H7 (cell line): ENCODE data around the gene IMPA2. TPM values are rescaled to one million over a fixed set of nuclear protein-coding genes. Genes with fewer than 3 reads are reported as not detected.

ENCODE experiments used
- DNase-seq: peaks from one replicate; pipeline ENCODE4 v3.0.0; 2012
- H3K27me3 ChIP-seq: 2 replicates; pipeline ENCODE4 v1.6.0; 2011; ENCODE audit warnings: mild to moderate bottlenecking, low read length; ENCODE audit not compliant: control insufficient read depth, insufficient read depth
- H3K36me3 ChIP-seq: replicated peaks from 2 replicates; pipeline ENCODE4 v1.5.1; 2011; ENCODE audit warnings: low read length; ENCODE audit not compliant: control insufficient read depth, insufficient read depth
- H3K4me3 ChIP-seq: 2 replicates; pipeline ENCODE4 v1.5.1; 2011; ENCODE audit warnings: low read depth, mild to moderate bottlenecking, control low read depth, low read length, moderate library complexity; ENCODE audit not compliant: insufficient read depth
- total RNA-seq: library from RNA; depleted of rRNA; stranded (reverse); fragments of >200 nt; shearing (Covaris generic); gene quantifications from 2 replicates; pipeline ENCODE4 v1.2.3, GENCODE V29; 2014

Gene IMPA2
- total RNA-seq, 1 experiment from 2014 or later: 210 TPM

DNA sequence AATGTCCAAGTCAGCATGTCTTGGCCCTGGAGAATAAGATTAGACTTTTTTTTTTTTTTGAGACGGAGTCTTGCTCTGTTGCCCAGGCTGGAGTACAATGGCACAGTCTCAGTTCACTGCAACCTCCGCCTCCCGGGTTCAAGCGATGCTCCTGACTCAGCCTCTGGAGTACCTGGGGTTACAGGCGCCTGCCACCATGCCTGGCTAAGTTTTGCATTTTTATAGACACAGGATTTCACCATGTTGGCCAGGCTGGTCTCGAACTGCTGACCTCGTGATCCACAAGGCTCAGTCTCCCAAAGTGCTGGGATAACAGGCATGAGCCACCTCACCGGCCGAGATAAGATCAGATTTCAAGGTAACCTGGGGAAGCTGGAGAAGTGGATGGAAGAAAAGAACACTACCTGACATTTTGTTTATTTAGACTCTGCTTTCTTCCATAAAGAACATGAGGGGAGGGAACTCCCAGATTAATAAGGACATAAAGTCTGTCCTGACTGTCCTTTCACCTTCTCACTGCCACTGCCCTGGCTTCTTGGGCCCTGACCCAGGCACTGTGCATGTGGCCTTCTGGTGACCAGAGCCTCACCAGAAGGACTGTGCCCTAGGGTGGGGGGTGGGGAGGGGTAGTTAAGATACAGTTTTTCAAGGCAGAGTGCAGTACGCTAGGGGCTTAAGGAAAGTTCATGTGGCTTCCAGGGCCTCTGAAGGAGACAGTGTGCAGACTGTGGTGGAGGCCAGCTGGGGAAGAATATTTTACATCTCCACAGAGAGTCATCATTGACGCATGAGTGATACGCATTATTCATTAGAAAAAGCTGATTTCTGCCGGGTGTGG lies 4.8 kb upstream of the IMPA2 start:
- no peaks in the 10 kb centered on the region for H3K27me3 ChIP-seq
- H3K36me3 ChIP-seq: no peaks in the 10 kb centered on the region
- H3K4me3 ChIP-seq: no peak overlapping the region
- DNase-seq: no peak

DNA sequence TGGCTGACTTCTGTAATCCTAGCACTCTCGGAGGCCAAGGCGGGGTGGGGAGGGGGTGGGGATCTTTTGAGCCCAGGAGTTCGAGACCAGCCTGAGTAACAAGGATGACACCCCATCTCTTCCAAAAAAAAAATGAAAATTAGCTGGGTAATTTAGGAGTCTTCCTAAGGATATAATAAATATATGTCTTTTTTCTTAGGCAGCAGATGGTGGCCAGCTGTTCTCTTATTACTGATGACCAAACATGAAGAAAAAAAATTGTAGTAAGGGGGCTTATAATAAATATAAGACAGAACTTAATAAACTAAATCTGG lies 4.2 kb upstream of the IMPA2 start:
- no peak overlapping the region for H3K4me3 ChIP-seq
- no peaks in the 10 kb centered on the region for H3K36me3 ChIP-seq
- DNase-seq: no peak
- H3K27me3 ChIP-seq: no peaks in the 10 kb centered on the region

DNA sequence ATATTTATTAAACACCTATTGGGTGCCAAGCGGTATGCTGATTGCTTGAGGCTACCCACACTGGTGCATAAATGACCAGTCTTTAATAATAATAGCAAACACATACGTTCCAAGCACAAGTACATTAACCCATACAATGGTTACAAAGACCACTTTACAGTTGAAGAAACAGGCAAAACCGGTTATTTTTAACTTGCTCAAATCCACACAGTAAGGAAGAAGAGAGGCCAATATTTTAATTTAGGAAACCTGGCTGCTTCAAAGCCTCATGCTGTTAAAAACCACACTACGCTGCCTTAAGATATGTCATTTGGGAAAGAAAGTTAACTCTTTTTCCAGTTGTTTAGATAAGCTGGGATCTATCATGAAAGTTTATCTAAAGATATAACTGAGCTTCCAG lies 2.4 kb upstream of the IMPA2 start:
- Histone ChIP-seq H3K36me3 (no peaks in the 10 kb centered on the region; the same call in 1 of the 2 replicates), H3K4me3 (no peak overlapping the region), H3K27me3 (no peaks in the 10 kb centered on the region)
- no peak for DNase-seq

DNA sequence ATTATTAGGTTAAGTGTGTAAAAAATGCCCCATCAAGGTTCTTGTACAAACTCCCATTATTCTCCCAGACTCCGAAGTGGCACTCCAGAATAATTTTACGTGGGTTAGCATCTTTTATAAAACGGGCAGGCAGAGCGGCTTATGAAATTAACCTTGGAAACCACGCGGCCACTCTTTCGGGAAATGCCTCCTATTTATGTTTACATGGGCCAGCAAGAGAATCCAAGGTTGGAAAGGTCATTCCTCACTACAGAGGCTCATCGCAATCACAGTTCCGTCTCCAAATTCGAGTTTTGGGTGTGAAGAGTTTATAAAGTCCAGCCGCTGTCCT lies 1.2 kb upstream of the IMPA2 start:
- no peaks in the 10 kb centered on the region for H3K27me3 ChIP-seq
- peak overlapping the region; percentile 74 for H3K4me3 ChIP-seq
- no peak for DNase-seq
- no peaks in the 10 kb centered on the region; the same call in 1 of the 2 replicates for H3K36me3 ChIP-seq

DNA sequence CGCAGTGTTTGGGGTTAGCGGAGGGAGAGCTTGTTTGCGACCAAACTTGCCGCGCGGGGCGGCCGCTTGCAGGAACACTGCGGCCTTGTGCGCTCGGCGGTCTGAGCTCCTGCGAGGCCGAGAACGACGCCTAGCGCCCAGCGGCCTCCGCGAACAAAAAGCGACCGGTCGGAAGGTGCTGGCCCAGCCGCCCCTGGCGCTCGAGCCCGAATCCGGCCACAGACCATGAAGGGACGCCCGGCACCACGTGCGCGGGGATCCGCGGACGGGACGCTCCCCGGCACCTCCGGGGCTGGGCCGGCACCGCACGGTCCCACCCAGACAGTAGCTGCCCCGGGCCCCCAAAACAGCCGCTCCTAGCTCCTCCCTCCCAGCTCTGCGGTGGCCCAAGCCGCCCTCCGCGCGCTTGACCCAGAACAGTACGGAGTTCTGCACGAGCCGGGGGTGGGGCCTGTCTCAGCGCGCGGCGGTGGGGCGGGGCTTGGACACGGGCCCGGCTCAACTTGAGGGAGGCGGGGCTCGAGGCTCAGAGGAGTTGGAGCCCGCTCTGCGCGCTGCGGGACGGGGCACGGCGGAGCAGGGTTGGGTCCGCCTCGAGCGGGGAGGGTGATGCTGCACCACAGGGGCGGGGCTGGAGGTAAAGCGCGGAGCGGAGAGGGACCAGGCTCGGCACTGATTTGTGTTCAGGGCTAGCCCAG lies 664 bp upstream of the IMPA2 start:
- H3K27me3 ChIP-seq: no peaks in the 10 kb centered on the region
- peak; percentile 99 for DNase-seq
- peak overlapping the region; percentile 74 for H3K4me3 ChIP-seq
- H3K36me3 ChIP-seq: no peaks in the 10 kb centered on the region; the same call in none of the 2 replicates

DNA sequence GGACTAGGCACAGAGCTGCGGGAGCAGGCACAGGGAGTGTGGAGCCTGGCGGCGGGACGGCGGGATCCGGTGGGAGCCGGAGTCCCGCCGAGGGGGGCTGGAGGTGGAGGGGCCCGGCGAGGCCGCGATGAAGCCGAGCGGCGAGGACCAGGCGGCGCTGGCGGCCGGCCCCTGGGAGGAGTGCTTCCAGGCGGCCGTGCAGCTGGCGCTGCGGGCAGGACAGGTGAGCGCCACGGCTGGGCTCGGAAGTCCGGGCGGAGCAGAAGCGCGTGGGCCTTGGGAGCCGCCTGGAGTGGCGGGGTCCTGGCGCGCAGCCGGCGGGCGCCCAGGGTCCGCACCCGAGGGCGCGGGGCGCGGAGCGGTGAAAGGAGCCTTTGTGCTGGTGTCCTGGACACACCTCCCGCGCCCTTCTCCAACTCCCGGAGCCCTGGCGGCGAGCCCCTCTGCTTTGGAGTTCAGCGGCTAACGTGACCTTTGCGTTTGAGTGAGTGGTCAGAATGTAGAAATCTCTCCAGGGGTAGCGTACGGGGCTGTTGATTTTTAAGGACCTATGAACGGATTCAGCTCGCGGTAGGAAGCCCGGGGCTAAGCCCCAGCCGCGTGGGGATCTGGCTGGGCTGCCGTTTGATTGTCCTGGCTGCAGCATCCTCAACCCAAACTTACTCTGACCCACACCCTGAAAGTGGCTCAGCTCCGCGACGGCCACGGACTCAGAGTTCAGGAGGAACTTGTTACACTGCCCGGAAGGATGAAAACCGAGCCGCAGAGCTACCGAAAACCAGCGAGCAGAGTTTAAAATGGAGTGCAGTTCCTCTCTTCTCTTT lies 448 bp downstream of the IMPA2 start:
- peak; percentile 72 for DNase-seq
- H3K36me3 ChIP-seq: no peaks in the 10 kb centered on the region; the same call in none of the 2 replicates
- peak overlapping the region; percentile 87 for H3K4me3 ChIP-seq
- no peaks in the 10 kb centered on the region for H3K27me3 ChIP-seq

DNA sequence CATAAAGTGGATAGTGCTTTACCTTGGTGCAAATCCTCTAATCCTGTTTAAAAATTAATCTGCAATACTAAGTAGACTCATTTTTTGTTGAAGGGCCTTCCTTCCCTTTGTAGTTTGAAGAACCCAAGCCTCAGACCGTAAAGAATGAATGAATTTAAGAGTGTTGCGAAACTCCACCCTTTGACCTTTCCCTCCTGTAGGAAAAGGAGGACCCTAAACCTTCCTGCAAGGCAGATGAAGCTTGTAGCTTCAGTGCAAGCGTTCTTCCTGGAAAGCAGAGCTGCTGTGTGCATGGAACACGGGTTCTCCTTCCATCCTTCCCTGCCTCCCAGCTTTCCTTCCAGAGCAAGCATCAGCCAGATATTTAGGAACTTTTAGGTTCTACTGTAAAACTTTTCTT lies 1.7 kb downstream of the IMPA2 start:
- DNase-seq: peak; percentile 26
- H3K36me3 ChIP-seq: no peaks in the 10 kb centered on the region; the same call in none of the 2 replicates
- H3K4me3 ChIP-seq: peak overlapping the region; percentile 87
- no peaks in the 10 kb centered on the region for H3K27me3 ChIP-seq

DNA sequence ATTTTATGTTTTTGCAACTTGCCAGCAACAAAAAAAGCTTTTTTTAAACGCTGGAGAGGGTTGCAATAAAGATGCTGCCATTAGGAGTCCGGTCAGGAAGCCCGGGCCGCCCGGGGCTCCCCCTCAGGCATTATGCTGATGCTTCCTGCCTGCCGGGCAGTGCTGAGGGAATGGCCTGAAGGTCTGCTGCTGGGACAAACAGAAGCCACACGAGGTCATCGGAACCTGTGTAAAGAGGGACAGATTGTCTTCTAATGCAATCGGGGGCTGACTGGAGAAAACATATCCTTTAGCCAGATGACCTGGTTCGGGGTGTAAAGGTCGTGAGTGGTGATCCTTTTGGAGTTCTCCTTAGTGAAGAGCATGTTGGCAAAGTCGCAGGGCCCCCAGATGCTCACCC lies 2.3 kb downstream of the IMPA2 start:
- DNase-seq: peak; percentile 70
- Histone ChIP-seq H3K36me3 (no peaks in the 10 kb centered on the region; the same call in none of the 2 replicates), H3K4me3 (no peak overlapping the region; the same call in 1 of the 2 replicates), H3K27me3 (no peaks in the 10 kb centered on the region)

DNA sequence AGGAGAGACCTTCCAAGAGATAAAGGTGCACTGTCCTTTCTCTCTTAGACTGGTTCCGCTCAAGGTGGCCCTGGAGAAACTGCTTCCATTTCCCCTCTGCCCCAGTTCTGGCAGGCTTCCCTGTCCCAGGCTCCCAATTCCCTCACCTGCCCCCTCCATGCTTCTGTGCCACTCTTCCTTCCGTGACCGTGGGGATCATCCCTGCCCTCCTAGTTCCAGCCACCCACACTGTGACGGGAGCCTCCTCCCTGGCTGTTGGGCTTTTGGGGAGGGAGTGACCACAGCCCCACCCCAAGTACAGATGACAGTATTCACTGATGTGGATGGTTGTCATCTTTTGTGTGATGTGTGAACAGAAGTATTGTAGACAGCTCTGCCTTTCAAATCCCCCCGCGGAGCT lies 2.8 kb downstream of the IMPA2 start:
- Histone ChIP-seq H3K36me3 (no peaks in the 10 kb centered on the region; the same call in none of the 2 replicates), H3K4me3 (no peak overlapping the region), H3K27me3 (no peaks in the 10 kb centered on the region)
- DNase-seq: peak; percentile 21

DNA sequence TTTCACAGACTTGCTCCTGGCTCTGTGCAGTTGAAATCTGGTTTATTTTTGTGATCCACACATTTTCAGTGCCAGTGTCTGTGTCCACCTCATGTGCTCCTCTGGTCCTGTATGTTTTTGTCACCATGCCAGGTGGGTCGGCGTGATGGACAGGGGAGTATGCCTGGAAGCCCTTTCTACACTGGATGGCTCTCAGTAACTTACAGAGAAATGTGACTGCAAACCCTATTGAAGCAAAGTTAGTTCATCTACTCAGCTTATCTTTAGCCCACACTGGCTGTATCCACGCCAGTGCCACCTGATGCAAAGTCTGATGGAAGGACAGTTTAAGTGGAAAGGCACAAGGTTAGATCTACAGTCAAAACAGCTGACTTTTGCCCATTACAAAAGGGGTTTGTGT lies 4.3 kb downstream of the IMPA2 start:
- H3K4me3 ChIP-seq: no peak overlapping the region
- no peaks in the 10 kb centered on the region for H3K27me3 ChIP-seq
- no peaks in the 10 kb centered on the region; the same call in none of the 2 replicates for H3K36me3 ChIP-seq
- DNase-seq: no peak

DNA sequence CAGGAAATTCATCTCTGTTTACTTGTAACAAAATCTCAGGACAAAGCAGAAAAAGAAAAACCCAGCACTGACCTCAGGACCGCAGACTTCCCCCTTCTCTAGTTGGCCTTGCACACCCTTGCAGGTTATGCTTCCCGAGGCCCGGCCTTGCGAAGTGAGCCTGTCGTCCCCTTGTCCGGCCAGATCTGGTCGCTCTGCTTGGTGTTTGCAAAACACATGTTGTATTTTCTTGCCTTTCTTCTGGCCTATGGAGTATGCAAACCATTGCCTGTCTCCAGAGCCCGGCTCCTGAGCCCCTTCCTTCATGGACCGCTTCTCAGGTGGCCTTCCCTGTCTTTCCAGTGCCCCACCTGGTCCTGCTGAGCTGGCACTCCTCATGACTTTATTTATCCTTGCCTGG lies 4.8 kb downstream of the IMPA2 start:
- DNase-seq: no peak
- H3K4me3 ChIP-seq: no peak overlapping the region
- H3K27me3 ChIP-seq: no peaks in the 10 kb centered on the region
- H3K36me3 ChIP-seq: no peaks in the 10 kb centered on the region; the same call in none of the 2 replicates

DNA sequence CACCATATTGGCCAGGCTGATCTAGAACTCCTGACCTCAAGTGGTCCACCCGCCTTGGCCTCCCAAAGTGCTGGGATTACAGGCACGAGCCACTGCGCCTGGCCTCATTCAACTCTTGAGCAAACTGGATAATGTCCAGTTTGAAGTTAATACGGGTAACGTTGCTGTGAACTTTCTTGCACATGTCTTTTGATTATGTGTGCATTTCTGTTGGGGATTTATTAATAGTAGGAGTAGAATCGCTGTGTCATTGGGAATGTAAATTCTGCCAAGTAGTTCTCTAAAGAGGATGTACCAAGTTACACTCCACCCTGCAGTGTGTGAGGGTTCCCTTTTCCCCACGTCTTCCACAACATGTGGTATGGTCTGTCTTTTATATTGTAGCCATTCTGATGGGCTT lies 6.2 kb downstream of the IMPA2 start:
- DNase-seq: no peak
- H3K27me3 ChIP-seq: no peaks in the 10 kb centered on the region
- no peak overlapping the region for H3K4me3 ChIP-seq
- no peaks in the 10 kb centered on the region; the same call in none of the 2 replicates for H3K36me3 ChIP-seq

DNA sequence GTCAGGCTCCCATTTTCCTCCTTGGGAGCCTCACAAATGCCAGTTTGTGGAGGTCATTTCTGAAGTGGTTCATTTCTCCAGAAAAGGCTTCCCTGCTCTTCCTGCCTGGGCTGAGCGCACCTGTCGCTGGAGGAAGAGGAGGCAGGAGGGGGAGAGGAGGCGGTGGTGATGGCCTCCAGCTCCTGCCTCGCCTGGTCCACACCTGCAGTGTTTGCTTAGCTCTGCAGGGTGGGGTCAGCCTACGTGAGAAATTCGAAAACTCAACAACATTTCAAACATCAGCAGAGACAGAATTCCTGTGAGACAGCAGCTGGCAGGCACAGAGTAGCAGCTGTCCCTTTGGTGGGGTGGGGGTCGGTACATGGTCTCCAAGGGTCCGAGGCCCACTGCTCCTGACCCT lies 7.9 kb downstream of the IMPA2 start:
- DNase-seq: peak; percentile 34
- Histone ChIP-seq H3K36me3 (no peaks in the 10 kb centered on the region; the same call in none of the 2 replicates), H3K27me3 (no peaks in the 10 kb centered on the region), H3K4me3 (no peak overlapping the region)

DNA sequence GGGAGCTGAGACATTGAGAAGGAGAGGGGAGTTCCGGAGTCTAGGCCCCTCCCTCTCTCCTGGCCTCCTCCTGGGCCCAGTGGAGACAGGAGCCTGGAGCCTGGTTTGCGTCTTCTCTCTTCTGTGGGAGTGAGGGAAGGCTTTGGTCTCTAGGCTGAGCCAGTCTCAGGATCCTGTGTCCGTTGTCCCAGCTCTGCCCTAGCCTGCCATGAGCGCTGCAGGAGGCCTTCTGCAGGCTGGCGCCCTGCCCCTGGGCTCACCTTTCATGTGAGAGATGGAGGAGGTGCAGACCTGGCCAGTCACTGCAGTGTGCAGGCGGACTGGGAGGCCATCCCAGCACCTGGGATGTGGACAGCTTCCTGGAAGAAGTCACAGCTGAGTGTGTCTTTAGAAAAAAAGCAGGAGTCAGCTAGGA lies 8.7 kb downstream of the IMPA2 start:
- peak; percentile 83 for DNase-seq
- Histone ChIP-seq H3K36me3 (no peaks in the 10 kb centered on the region; the same call in 1 of the 2 replicates), H3K4me3 (no peak overlapping the region), H3K27me3 (no peaks in the 10 kb centered on the region)
